CD4-positive, alpha-beta T cell treated with Interleukin-15 for 1 hour (primary cell): Measurements from ENCODE around the gene RPP30.
"Not testable (repeated sequence)": the region's sequence is repeated elsewhere in the genome, so short reads cannot be mapped to it uniquely, and the experiment has no call there.

Source experiments
- DNase-seq: peaks from one replicate; pipeline ENCODE4 v3.0.0-alpha.2; 2020

RPP30 gene

GRCh38 chr10:90917968-90918318 lies 46.2 kb downstream of the RPP30 start:
- no peak for DNase-seq

DNA sequence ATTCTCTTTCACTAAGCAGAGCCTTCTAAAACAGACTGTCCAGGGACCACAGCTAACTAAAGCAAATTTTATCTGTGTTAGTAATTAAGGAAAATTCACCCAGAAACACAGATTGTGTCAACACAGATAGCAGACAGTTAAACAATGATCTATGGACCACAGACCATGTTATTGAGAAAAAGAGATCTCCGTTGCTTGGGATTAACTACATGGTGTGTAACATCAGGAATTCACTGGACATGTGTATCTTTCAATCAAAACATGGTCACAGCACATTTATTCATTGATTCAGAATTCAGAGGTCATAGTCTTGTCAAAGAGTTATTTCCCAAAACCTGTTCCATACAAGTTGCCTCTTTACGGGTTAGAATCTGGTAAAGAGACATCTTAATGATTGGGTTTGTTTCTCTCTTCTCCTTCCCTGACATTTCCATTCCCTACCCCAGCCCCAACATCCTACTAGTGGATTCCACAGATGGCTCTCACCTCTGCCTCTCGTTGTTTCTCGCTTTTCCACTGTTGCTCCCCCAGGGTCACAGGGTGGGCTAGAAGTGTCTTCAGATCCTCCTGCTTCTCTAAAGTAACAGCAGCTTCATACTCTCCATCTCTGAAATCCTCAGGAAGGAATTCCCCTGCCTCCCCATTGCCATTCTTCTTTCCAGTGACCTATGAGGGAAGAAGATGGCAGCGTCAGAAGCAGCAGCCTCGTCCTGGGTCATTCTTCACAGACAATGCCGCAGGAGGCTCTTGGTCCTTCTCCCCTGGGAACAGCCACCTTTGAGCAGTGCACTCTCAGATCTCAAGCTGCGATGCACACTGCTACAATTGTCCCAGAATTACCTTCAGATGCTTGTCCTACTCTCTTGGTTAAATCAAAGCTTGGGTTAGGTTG lies 48.2 kb downstream of the RPP30 start:
- DNase-seq = no peak

- DNase-seq = no peak
Observed at GRCh38 chr10:90920986-90921666, 49.4 kb downstream of the RPP30 start, which contains the start of gene ANKRD1. ANKRD1 (minus strand) TSS chr10:90921087; CDS start chr10:90921027, 60 bp downstream.

DNA sequence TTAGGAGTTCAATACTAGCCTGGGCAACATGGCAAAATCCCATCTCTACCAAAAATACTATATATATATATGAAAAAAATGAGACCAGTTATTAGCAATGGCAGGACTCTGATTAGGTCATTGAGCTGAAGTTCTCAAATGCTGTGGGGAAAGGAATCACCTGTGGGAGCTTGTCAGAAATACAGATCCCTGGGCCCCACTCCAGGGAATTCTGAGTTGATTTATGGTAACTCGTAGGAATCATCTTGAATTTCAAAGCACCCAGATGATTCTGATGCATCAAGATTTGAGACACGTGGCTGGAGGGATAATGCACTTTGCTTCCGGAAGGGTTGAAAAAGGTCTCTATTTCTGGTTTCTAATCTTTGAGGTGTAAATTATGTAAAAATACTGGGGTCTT lies 50.1 kb downstream of the RPP30 start:
- no peak for DNase-seq

- DNase-seq = no peak
Observed at GRCh38 chr10:90923111-90923731, 51.4 kb downstream of the RPP30 start.

- DNase-seq = no peak
Observed at GRCh38 chr10:90924552-90924951, 52.8 kb downstream of the RPP30 start.

- DNase-seq = no peak
Observed at GRCh38 chr10:90925079-90926029, 53.6 kb downstream of the RPP30 start.

DNA sequence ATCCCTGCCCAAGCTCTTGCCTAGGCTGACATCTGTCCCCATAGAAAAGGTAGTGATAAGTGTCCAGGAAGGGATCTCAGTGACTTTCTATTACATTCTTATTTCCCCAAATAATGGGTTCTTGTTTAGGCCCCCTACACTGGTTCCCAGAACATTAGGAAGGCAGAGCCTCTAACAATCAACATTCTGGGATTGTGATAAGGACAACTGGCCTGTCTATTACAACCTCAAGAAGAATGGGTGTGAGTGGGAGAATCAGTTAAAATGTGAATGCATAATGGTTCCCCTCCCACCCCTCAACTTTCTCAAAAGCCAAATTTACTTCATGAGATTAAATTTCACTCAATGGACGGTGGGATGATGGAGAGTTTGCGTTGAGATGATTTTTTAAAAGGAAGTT lies 55.5 kb downstream of the RPP30 start:
- no peak for DNase-seq

- no peak for DNase-seq
Observed at GRCh38 chr10:90929179-90929578, 57.4 kb downstream of the RPP30 start.

DNA sequence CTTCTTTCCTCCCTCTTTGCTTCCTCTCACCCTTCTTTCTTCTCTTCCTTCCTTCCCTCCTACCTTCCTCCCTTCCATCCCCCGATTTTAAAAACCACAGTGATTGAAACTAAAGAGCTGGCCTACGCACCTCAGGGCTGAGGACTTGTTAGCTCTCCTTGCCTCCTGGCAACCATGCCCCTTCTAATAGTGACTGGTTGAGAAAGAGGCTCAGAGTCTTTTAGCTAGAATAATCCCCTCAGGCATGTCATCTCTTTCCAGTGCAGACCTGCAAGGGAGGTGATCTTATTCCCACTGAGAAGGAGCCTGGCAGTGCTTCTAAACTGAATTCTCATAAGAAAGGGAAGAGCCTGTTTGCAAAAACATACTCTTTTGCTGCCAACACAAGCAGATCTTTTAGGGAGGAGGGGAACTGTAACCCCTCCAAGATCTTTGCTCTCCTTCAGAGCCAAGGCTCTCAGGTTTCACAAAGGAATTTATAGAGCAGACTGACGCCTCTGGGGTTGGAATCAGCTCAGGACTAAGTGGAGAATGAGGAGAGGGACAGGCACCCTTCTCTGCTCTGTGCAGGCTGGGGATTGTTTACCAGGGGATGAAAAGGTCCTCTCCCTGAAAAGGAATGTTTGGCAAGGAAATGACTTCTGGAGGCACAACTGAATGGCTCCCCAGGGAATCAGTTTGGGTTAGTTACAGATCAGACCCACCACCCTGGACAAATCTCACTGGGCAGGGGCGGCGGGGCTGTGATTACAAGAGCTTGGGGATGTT lies 58.5 kb downstream of the RPP30 start:
- DNase-seq = no peak

GRCh38 chr10:90930971-90931871 lies 59.4 kb downstream of the RPP30 start:
- no peak for DNase-seq

DNA sequence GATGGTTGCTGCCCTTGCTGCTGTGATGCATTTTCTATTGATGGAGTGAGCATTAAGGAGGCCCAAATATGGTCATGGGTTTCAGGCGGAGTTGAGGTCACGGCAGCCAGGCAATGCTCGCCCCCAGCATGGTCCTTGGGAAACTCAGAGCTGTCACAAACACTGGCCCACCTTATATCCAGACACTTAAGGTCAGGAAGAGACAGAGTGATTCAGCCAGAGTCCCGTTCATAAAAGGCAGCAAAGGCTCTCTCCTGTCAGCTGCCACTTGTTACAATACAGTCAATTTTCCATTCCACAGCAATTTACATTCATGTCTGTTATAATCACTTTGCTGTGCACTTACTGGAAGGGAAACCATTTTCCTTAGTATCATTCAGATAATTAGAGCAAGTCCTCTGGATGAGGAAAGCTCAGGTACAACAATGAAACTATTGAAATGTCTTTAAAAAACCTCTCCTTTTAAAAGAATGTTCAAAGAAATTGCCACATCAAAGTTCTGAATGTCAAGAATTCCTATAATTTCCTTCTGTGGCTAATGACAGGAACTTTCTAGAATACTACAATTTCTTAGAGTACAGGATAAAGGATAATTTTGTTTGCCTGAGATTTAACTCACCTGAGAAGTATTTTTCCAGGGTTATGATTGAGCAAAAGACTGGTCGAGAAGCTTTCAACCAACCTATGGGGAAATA lies 64.0 kb downstream of the RPP30 start:
- DNase-seq = no peak

DNA sequence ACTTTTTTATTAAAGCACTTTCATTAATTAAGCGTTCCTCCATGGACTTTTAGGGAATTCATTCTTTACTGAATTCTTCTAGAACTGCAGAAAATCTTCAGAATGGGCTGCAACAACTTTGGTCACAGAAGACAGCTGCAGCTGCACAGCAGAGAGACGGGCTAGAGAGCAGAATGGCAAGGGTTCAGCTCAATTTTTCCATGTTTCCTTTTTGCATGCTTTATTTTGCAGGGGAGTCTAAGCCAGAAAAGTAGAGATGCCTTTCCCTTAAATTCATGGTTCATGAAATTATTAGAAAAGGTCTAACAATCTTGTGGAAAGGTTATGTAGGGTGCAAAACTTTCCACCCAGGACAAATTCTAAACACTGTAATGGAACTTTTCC lies 64.5 kb downstream of the RPP30 start:
- DNase-seq = no peak

- no peak for DNase-seq
Observed at GRCh38 chr10:90937645-90938258, 66.0 kb downstream of the RPP30 start.

DNA sequence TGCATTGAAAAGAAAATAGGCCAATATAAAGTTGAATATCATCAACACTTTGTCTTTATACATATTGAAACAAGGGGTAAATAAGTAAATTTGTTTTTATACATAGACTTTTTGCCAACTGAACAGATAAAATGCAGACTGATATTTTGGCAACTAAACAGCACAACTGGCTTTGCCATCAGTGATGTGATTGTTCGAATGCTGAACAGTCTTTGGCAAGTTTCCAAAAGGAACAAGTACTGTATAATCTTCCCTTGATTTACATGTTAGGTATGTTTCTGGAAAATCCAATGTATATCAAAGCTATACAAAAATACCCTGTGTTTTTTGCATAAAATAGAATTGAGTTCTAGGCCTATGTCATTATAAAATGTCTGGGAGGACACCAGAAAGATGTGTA lies 67.3 kb downstream of the RPP30 start:
- DNase-seq = no peak

DNA sequence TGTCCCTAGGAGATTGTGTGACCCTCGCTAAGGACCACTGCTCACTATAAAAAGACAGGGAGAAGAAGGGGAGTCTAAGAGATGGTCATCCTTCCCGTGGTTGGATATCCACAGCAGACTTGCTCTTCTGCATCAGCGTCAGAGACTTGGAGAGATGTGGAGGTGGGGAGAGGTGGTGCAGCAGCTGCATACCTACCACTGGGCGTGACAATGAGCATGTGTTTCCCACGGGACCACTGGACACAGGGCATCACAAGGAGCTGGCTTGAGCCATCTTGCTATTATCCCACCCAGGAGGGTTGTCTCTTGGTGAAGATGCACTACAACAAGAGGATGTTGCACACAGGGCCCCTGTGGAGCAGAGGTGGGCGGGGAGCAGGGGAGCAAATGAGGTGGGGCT lies 67.9 kb downstream of the RPP30 start:
- no peak for DNase-seq

- not testable (repeated sequence) for DNase-seq
Observed at GRCh38 chr10:90942980-90943379, 71.2 kb downstream of the RPP30 start.

- no peak for DNase-seq
Observed at GRCh38 chr10:90944749-90945148, 73.0 kb downstream of the RPP30 start.

DNA sequence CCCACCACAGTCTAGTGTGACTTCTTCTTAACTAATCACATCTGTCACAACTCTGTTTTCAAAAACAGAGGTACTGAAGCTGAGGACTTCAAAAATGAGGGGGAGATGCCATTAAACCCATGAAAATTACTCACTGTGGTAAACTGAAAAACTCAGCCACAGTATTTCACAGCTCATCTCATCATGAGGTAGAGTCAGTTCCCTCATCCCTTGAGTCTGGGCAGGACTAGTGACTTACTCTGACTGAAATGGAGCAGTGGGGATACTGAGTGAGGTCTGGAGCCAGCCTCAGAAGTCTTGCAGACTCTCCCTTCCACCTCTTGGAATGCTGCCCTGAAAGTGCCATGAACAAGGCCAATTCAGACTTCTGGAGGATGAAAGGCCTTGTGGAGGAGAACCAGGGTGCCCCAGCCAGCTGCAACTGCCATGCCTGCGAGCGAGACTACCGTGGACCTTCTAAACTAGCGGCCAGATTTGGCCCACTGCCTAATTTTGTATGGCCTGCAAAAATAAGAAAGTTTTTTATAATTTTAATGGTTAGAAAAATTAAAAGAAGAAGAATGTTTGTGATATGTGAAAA lies 73.8 kb downstream of the RPP30 start:
- DNase-seq = no peak
